Activated T-cell treated with anti-CD3 and anti-CD28 coated beads for 4 hours (primary cell): ENCODE measurements around the gene DGKA.

Experiments used
- DNase-seq: peaks from one replicate; pipeline ENCODE4 v3.0.0-alpha.2; 2020

The DGKA gene

GRCh38 chr12:55931780-55932550 is 1.0 kb downstream of the DGKA start:
- no peak for DNase-seq

- DNase-seq = peak; percentile 52
These were observed 1.6 kb downstream of the DGKA start for GRCh38 chr12:55932551-55932910.

GRCh38 chr12:55933169-55933798 is 2.3 kb downstream of the DGKA start:
- DNase-seq = no peak

GRCh38 chr12:55933799-55934742 is 3.1 kb downstream of the DGKA start:
- DNase-seq = no peak

- DNase-seq = no peak
These were observed 3.8 kb downstream of the DGKA start for GRCh38 chr12:55934773-55935172.

- DNase-seq = no peak
These were observed 4.8 kb downstream of the DGKA start for GRCh38 chr12:55935738-55936151.

- no peak for DNase-seq
These were observed 7.0 kb downstream of the DGKA start for GRCh38 chr12:55937981-55938380.

GRCh38 chr12:55938826-55939501 is 8.0 kb downstream of the DGKA start:
- no peak for DNase-seq

- DNase-seq = peak; percentile 79
These were observed 9.2 kb downstream of the DGKA start for GRCh38 chr12:55940065-55940732.

- no peak for DNase-seq
These were observed 11.1 kb downstream of the DGKA start for GRCh38 chr12:55942055-55942454.

GRCh38 chr12:55942577-55943136 is 11.7 kb downstream of the DGKA start:
- DNase-seq = no peak

GRCh38 chr12:55946553-55946952 is 15.6 kb downstream of the DGKA start:
- no peak for DNase-seq

- no peak for DNase-seq
These were observed 24.4 kb downstream of the DGKA start for GRCh38 chr12:55955344-55955743.

- DNase-seq = no peak
These were observed 25.0 kb downstream of the DGKA start for GRCh38 chr12:55955800-55956508.

GRCh38 chr12:55957106-55957859 is 26.3 kb downstream of the DGKA start:
- no peak for DNase-seq

GRCh38 chr12:55963760-55964159 is 32.8 kb downstream of the DGKA start:
- DNase-seq = no peak

GRCh38 chr12:55965240-55965639 is 34.3 kb downstream of the DGKA start:
- no peak for DNase-seq

- no peak for DNase-seq
These were observed 35.0 kb downstream of the DGKA start, which contains the start of gene PMEL for GRCh38 chr12:55965941-55966407. Gene PMEL, minus strand, starts transcription at chr12:55966042. Its CDS starts 31 bp downstream, at chr12:55966011.

GRCh38 chr12:55966408-55967281 is 35.7 kb downstream of the DGKA start, which contains the start of gene CDK2:
Gene CDK2, plus strand, starts transcription at chr12:55966830. Its CDS starts 179 bp downstream, at chr12:55967009.
- DNase-seq = peak; percentile 91
